ENCODE measurements around the gene KIF26A.
A peak's percentile ranks its signal among the peaks of the same experiment; 100 is the strongest.

DNA sequence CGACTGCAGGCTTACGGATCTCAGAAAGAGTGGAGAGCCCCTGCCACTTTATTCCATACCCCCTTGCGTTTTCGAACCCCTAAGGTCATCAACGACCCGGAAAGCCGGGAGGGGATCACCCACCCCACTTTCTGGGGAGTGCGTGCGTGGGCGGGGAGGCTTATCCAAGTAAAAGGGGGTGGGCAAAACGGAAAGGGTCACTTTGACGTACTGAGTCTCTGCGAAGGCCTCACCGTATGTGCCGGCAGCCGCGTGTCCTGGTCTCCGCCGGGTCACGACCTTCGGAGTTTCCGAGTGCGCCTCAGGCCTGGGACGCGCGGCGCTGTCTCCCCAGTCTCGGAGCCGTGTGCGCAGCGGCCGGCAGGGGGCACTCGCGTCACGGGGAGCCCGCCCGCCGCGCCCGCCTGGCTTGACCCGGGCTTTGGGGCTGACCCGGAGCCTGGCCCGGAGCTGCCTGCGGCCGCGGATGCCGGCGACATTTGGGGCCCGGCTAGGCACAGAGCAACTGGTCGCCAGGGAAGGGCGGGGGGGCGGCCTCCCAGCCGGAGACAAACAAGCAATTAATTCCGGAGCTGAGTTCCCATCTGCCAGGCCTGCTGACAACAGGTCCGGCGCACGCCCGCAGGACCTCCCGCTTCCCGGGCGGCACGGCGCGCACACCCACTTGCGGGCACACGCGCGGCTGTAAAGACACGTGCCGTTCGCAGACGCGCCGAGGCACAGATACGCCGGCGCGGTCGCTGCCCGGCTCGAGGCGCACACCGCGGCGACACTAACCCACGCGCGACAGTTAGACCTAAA is 890 bp upstream of the KIF26A start:
- TF ChIP-seq, protein P1, sequence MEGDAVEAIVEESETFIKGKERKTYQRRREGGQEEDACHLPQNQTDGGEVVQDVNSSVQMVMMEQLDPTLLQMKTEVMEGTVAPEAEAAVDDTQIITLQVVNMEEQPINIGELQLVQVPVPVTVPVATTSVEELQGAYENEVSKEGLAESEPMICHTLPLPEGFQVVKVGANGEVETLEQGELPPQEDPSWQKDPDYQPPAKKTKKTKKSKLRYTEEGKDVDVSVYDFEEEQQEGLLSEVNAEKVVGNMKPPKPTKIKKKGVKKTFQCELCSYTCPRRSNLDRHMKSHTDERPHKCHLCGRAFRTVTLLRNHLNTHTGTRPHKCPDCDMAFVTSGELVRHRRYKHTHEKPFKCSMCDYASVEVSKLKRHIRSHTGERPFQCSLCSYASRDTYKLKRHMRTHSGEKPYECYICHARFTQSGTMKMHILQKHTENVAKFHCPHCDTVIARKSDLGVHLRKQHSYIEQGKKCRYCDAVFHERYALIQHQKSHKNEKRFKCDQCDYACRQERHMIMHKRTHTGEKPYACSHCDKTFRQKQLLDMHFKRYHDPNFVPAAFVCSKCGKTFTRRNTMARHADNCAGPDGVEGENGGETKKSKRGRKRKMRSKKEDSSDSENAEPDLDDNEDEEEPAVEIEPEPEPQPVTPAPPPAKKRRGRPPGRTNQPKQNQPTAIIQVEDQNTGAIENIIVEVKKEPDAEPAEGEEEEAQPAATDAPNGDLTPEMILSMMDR (IDR thresholded peaks at IDR 0.05; ENCODE audit: insufficient read depth, low read depth, low read length): peak; percentile 12
- no peak for TF ChIP-seq EZH2 (IDR thresholded peaks at IDR 0.05; ENCODE audit: insufficient read depth, low read length)

All from astrocyte (in vitro differentiated cells and primary cell).